Measurements from ENCODE around the gene CNTN3.

DNA sequence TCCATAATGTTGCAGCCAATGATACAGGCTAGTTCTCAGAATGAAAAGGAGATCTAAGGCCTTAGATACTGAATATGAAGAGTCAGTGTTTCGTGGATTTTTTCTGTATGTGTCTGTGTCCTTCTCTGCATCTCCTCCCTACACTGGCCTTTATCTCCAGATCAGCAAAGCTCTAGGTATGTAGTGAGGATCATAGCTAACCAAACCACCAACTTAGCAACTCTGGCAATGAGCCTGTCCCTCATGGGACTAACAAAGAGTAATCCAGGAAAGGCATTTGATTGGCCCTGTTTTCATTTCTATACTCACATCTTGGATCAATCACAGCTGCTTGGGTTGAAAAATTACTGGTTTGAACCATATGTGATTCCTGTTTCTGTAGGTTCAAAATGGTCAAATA, 18.6 kb upstream of the CNTN3 start:
- TF ChIP-seq, protein P1, sequence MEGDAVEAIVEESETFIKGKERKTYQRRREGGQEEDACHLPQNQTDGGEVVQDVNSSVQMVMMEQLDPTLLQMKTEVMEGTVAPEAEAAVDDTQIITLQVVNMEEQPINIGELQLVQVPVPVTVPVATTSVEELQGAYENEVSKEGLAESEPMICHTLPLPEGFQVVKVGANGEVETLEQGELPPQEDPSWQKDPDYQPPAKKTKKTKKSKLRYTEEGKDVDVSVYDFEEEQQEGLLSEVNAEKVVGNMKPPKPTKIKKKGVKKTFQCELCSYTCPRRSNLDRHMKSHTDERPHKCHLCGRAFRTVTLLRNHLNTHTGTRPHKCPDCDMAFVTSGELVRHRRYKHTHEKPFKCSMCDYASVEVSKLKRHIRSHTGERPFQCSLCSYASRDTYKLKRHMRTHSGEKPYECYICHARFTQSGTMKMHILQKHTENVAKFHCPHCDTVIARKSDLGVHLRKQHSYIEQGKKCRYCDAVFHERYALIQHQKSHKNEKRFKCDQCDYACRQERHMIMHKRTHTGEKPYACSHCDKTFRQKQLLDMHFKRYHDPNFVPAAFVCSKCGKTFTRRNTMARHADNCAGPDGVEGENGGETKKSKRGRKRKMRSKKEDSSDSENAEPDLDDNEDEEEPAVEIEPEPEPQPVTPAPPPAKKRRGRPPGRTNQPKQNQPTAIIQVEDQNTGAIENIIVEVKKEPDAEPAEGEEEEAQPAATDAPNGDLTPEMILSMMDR (IDR thresholded peaks at IDR 0.05; ENCODE audit: poor library complexity): no peak
- TF ChIP-seq EZH2 (IDR thresholded peaks at IDR 0.05; ENCODE audit: borderline replicate concordance) (no peak), EZH2phosphoT487 (IDR thresholded peaks at IDR 0.05; ENCODE audit: low read depth, severe bottlenecking, unreplicated experiment) (no peak)
